ENCODE data around the gene CALU.

DNA sequence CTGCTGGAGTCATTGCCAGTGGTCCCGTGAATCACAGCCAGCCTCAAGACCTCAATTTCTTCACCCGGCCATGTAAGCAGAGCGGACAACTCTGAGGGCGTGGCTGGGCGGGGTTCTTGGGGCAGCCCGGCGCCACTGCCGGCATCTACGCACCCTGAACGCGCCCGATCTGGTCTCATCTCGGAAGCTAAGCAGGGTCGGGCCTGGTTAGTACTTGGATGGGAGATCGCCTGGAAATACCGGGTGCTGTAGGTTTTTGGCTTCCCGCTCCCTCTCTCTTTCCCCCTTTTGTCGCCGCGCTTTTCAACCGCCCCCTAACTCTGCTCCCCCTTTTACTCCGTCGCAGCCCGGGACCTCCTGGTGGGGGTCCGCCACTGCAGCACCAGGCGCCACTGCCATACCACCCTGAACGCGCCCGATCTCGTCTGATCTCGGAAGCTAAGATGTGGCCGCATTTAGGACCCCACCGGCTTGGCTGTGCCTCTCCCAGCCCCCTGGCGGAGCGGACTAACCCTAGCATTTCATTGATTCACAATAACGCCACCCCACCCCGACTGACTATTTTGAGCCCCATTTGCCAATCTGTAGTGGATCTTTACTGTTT lies 41.8 kb upstream of the CALU start:
- TF ChIP-seq CTCF (IDR thresholded peaks at IDR 0.05) (no peak), EZH2 (IDR thresholded peaks at IDR 0.05; ENCODE audit: borderline replicate concordance, insufficient read depth, low read depth, low read length, poor library complexity, severe bottlenecking) (no peak)

Data from B cell (primary cell).